Thymus (tissue), 11 donors: ENCODE data around the gene NGRN. TPM values are rescaled to one million over a fixed set of nuclear protein-coding genes. Genes with fewer than 3 reads are reported as not detected.
"Not testable (repeated sequence)": the region's sequence is repeated elsewhere in the genome, so short reads cannot be mapped to it uniquely, and the experiment has no call there.

ENCODE experiments used
- DNase-seq, 9 donors: peaks; one replicate each; pipeline ENCODE4 v3.0.0-alpha.2; 2013; ENCODE audit warnings: low spot score in 9 of 9, low read depth in 6 of 9, missing footprints in 1 of 9
- H3K27ac ChIP-seq, 2 donors: one replicate each; pipeline ENCODE4 v1.5.1; 2013; ENCODE audit warnings: control low read depth in 1 of 2, low read depth in 1 of 2, low read length in 1 of 2, mild to moderate bottlenecking in 1 of 2, moderate library complexity in 1 of 2
- H3K27me3 ChIP-seq, 2 donors: one replicate each; pipeline ENCODE4 v1.5.1; 2013; ENCODE audit warnings: low read length in 1 of 2; ENCODE audit not compliant: control insufficient read depth in 2 of 2, insufficient read depth in 1 of 2
- H3K36me3 ChIP-seq, 2 donors: one replicate each; pipeline ENCODE4 v1.5.1; 2013; ENCODE audit warnings: low read length in 1 of 2, mild to moderate bottlenecking in 1 of 2, moderate library complexity in 1 of 2; ENCODE audit not compliant: control insufficient read depth in 2 of 2, insufficient read depth in 2 of 2
- H3K4me1 ChIP-seq, 2 donors: one replicate each; pipeline ENCODE4 v1.5.1; 2013; ENCODE audit warnings: low read length in 2 of 2; ENCODE audit not compliant: control insufficient read depth in 2 of 2, insufficient read depth in 2 of 2
- H3K4me3 ChIP-seq, 2 donors: one replicate each; pipeline ENCODE4 v1.5.1; 2013; ENCODE audit warnings: low read length in 2 of 2, control low read depth in 1 of 2, mild to moderate bottlenecking in 1 of 2
- H3K9me3 ChIP-seq, 2 donors: one replicate each; pipeline ENCODE4 v1.5.1; 2013; ENCODE audit warnings: low read length in 1 of 2, mild to moderate bottlenecking in 1 of 2; ENCODE audit not compliant: control insufficient read depth in 2 of 2, insufficient read depth in 1 of 2
- WGBS: extraction: QIAGEN DNeasy Blood & Tissue Kit; methylation state at CpG from one replicate; pipeline ENCODE4 v1.1.7; 2013; 5-methylcytosine and 5-hydroxymethylcytosine counted together
- polyA plus RNA-seq: library from polyadenylated mRNA; stranded (reverse); fragments of 200-250 nt; gene quantifications from one replicate; pipeline ENCODE4 v1.2.3, GENCODE V29; 2013
- total RNA-seq: library from RNA; stranded (reverse); fragments of 120-200 nt; gene quantifications from one replicate; pipeline ENCODE4 v1.2.4, GENCODE V29; 2013
- donor health status: healthy.

NGRN gene
- total and polyA plus RNA-seq, 2 donors: 50.2 to 55.4 TPM

GRCh38 chr15:90287946-90288345, 22.5 kb downstream of the NGRN start:
- no peak for DNase-seq
- Histone ChIP-seq H3K9me3 (peaks cover 0 to 5% of the 10 kb centered on the region in 2 donors), H3K4me1 (peaks cover 0 to 10% of the 10 kb centered on the region in 2 donors), H3K36me3 (no peaks in the 10 kb centered on the region), H3K4me3 (no peak overlapping the region), H3K27me3 (no peaks in the 10 kb centered on the region), H3K27ac (no peak overlapping the region)
- 86% methylated on average over 6 of the region's 6 CpGs for WGBS

- no peak overlapping the region for H3K27ac ChIP-seq
- peak in 1 of 9 donors; percentile 36 for DNase-seq
- peaks cover 0 to 13% of the 10 kb centered on the region in 2 donors for H3K4me1 ChIP-seq
- H3K36me3 ChIP-seq: no peaks in the 10 kb centered on the region
- no peaks in the 10 kb centered on the region for H3K27me3 ChIP-seq
- 90% methylated on average over 16 of the region's 16 CpGs for WGBS
- peaks cover 0 to 5% of the 10 kb centered on the region in 2 donors for H3K9me3 ChIP-seq
- H3K4me3 ChIP-seq: no peak overlapping the region
These were observed 26.3 kb downstream of the NGRN start for GRCh38 chr15:90291679-90292356.

GRCh38 chr15:90293040-90293810, 27.8 kb downstream of the NGRN start:
- WGBS: 57% methylated on average over 13 of the region's 13 CpGs
- not testable (repeated sequence) for H3K36me3 ChIP-seq, H3K4me3 ChIP-seq, H3K27me3 ChIP-seq, H3K4me1 ChIP-seq, H3K27ac ChIP-seq, H3K9me3 ChIP-seq
- peak in 7 of 9 donors; percentile 40 to 74 (median 52) for DNase-seq

GRCh38 chr15:90294159-90294558, 28.7 kb downstream of the NGRN start:
- peaks cover 0 to 7% of the 10 kb centered on the region in 2 donors for H3K4me1 ChIP-seq
- H3K9me3 ChIP-seq: peaks cover 0 to 5% of the 10 kb centered on the region in 2 donors
- H3K27ac ChIP-seq: no peak overlapping the region
- no peaks in the 10 kb centered on the region for H3K36me3 ChIP-seq
- H3K27me3 ChIP-seq: no peaks in the 10 kb centered on the region
- no peak overlapping the region for H3K4me3 ChIP-seq
- no peak for DNase-seq
- 94% methylated on average over 6 of the region's 6 CpGs for WGBS

- Histone ChIP-seq H3K27me3 (no peaks in the 10 kb centered on the region), H3K4me1 (peaks cover 0 to 7% of the 10 kb centered on the region in 2 donors), H3K27ac (no peak overlapping the region), H3K36me3 (no peaks in the 10 kb centered on the region), H3K9me3 (peaks cover 0 to 5% of the 10 kb centered on the region in 2 donors), H3K4me3 (no peak overlapping the region)
- DNase-seq: no peak
- WGBS: 95% methylated on average over 16 of the region's 16 CpGs
These were observed 29.3 kb downstream of the NGRN start for GRCh38 chr15:90294601-90295269.

- H3K9me3 ChIP-seq: peaks cover 0 to 5% of the 10 kb centered on the region in 2 donors
- no peaks in the 10 kb centered on the region for H3K27me3 ChIP-seq
- H3K4me1 ChIP-seq: peaks cover 0 to 7% of the 10 kb centered on the region in 2 donors
- WGBS: 60% methylated on average over 10 of the region's 10 CpGs
- DNase-seq: no peak
- no peak overlapping the region for H3K4me3 ChIP-seq
- no peaks in the 10 kb centered on the region for H3K36me3 ChIP-seq
- no peak overlapping the region for H3K27ac ChIP-seq
These were observed 29.8 kb downstream of the NGRN start for GRCh38 chr15:90295270-90295648.

- H3K4me3 ChIP-seq: not testable (repeated sequence)
These were observed 30.9 kb downstream of the NGRN start for GRCh38 chr15:90296316-90296884.

GRCh38 chr15:90297021-90297420, 31.5 kb downstream of the NGRN start:
- Histone ChIP-seq H3K9me3 (no peaks in the 10 kb centered on the region), H3K27ac (no peak overlapping the region), H3K27me3 (no peaks in the 10 kb centered on the region), H3K4me3 (no peak overlapping the region), H3K36me3 (no peaks in the 10 kb centered on the region), H3K4me1 (peaks cover 0 to 9% of the 10 kb centered on the region in 2 donors)
- DNase-seq: no peak
- WGBS: 91% methylated on average over 4 of the region's 4 CpGs

More at GRCh38 chr15:90296316-90296884, 30.9 kb downstream of the NGRN start:
- H3K36me3 ChIP-seq, H3K27me3 ChIP-seq, H3K9me3 ChIP-seq, H3K27ac ChIP-seq, DNase-seq: not testable (repeated sequence)
- peaks cover 0 to 12% of the 10 kb centered on the region in 2 donors for H3K4me1 ChIP-seq
- WGBS: 91% methylated on average over 4 of the region's 4 CpGs
